ENCODE data around the gene SELE. TPM values are rescaled to one million over a fixed set of nuclear protein-coding genes. Genes with fewer than 3 reads are reported as not detected.
"Not testable (repeated sequence)": the region's sequence is repeated elsewhere in the genome, so short reads cannot be mapped to it uniquely, and the experiment has no call there.

SELE gene
- total and polyA plus RNA-seq, 12 donors = 0.14 to 7.2 (median 0.97) TPM

- Histone ChIP-seq H3K4me1 (replicated peaks in 1 of 2) (no peaks in the 10 kb centered on the region), H3K36me3 (replicated peaks in 1 of 2) (no peaks in the 10 kb centered on the region), H3K27ac (no peak overlapping the region), H3K4me3 (no peak overlapping the region), H3K9me3 (replicated peaks in 1 of 3) (no peaks in the 10 kb centered on the region), H3K27me3 (no peaks in the 10 kb centered on the region)
- DNase-seq = no peak
- intact Hi-C loops (cut with DNase I) = no loop called here
- TF ChIP-seq POLR2A (IDR thresholded peaks at IDR 0.05) = no peak
- no peak for TF ChIP-seq CTCF (IDR thresholded peaks at IDR 0.05)
Observed at GRCh38 chr1:169690489-169690888, 43.4 kb downstream of the SELE start.

GRCh38 chr1:169689395-169689794 is 44.5 kb downstream of the SELE start:
- intact Hi-C loops (cut with DNase I) = no loop called here
- WGBS, 4 donors = 55 to 85% (median 67%) methylated on average over 2 of the region's 2 CpGs
- no peak for TF ChIP-seq CTCF (IDR thresholded peaks at IDR 0.05)
- no peak for TF ChIP-seq POLR2A (IDR thresholded peaks at IDR 0.05)
- Histone ChIP-seq H3K36me3 (replicated peaks in 1 of 2) (no peaks in the 10 kb centered on the region), H3K27me3 (no peaks in the 10 kb centered on the region), H3K4me1 (replicated peaks in 1 of 2) (no peaks in the 10 kb centered on the region), H3K9me3 (replicated peaks in 1 of 3) (no peaks in the 10 kb centered on the region), H3K27ac (no peak overlapping the region), H3K4me3 (no peak overlapping the region)
- DNase-seq = no peak

GRCh38 chr1:169688377-169688776 is 45.5 kb downstream of the SELE start:
- WGBS, 4 donors = 90 to 97% (median 94%) methylated on average over 5 of the region's 5 CpGs
- H3K36me3 ChIP-seq (replicated peaks in 1 of 2); H3K27me3 ChIP-seq; intact Hi-C loops (cut with DNase I); H3K4me1 ChIP-seq (replicated peaks in 1 of 2); H3K4me3 ChIP-seq; DNase-seq; H3K9me3 ChIP-seq (replicated peaks in 1 of 3); H3K27ac ChIP-seq: not testable (repeated sequence)

GRCh38 chr1:169683661-169684060 is 50.2 kb downstream of the SELE start:
- H3K27ac ChIP-seq = no peak overlapping the region
- 60 to 66% (median 62%) methylated on average over 3 of the region's 3 CpGs for WGBS, 4 donors
- H3K4me1 ChIP-seq (replicated peaks in 1 of 2) = no peaks in the 10 kb centered on the region
- intact Hi-C loops (cut with DNase I) = no loop called here
- H3K9me3 ChIP-seq (replicated peaks in 1 of 3) = no peaks in the 10 kb centered on the region
- no peaks in the 10 kb centered on the region for H3K27me3 ChIP-seq
- no peak overlapping the region for H3K4me3 ChIP-seq
- DNase-seq = no peak
- no peak for TF ChIP-seq POLR2A (IDR thresholded peaks at IDR 0.05)
- no peak for TF ChIP-seq CTCF (IDR thresholded peaks at IDR 0.05)
- no peaks in the 10 kb centered on the region for H3K36me3 ChIP-seq (replicated peaks in 1 of 2)

GRCh38 chr1:169683168-169683567 is 50.7 kb downstream of the SELE start:
- H3K4me3 ChIP-seq; H3K27me3 ChIP-seq; H3K4me1 ChIP-seq (replicated peaks in 1 of 2); DNase-seq; intact Hi-C loops (cut with DNase I); H3K9me3 ChIP-seq (replicated peaks in 1 of 3); H3K36me3 ChIP-seq (replicated peaks in 1 of 2); H3K27ac ChIP-seq: not testable (repeated sequence)
- WGBS, 4 donors = 77 to 83% (median 79%) methylated on average over 4 of the region's 4 CpGs
